Karpas-422 (cell line): ENCODE results near the gene KRT3. TPM values are rescaled to one million over a fixed set of nuclear protein-coding genes. Genes with fewer than 3 reads are reported as not detected.

Experiments
- DNase-seq: peaks from one replicate; pipeline ENCODE4 v3.0.0-alpha.2; 2015
- H2AFZ ChIP-seq: fragments of 200-600 bp; sonication (generic); 2 replicates; pipeline ENCODE4 v1.6.1; 2014; ENCODE audit warnings: antibody characterized with exemption, low read length, mixed read lengths
- H3K27ac ChIP-seq: fragments of 200-600 bp; sonication (generic); 2 replicates; pipeline ENCODE4 v1.5.1; 2014; ENCODE audit warnings: mild to moderate bottlenecking, low read length, moderate library complexity
- H3K27me3 ChIP-seq: fragments of 200-600 bp; sonication (generic); 2 replicates; pipeline ENCODE4 v1.6.1; 2014; ENCODE audit warnings: low read length, mixed read lengths
- H3K36me3 ChIP-seq: fragments of 200-600 bp; sonication (generic); 2 replicates; pipeline ENCODE4 v1.6.1; 2014; ENCODE audit warnings: low read length, mixed read lengths; ENCODE audit not compliant: insufficient read depth
- H3K4me1 ChIP-seq: fragments of 200-600 bp; sonication (generic); 2 replicates; pipeline ENCODE4 v1.6.1; 2014; ENCODE audit warnings: mild to moderate bottlenecking, low read length, mixed read lengths
- H3K4me2 ChIP-seq: fragments of 200-600 bp; sonication (generic); 2 replicates; pipeline ENCODE4 v1.6.1; 2014; ENCODE audit warnings: low read length, low read depth, mild to moderate bottlenecking; ENCODE audit not compliant: poor library complexity, severe bottlenecking
- H3K4me3 ChIP-seq: fragments of 200-600 bp; sonication (generic); 2 replicates; pipeline ENCODE4 v1.5.1; 2014; ENCODE audit warnings: mild to moderate bottlenecking, antibody characterized with exemption, low read length, mixed read lengths
- H3K79me2 ChIP-seq: fragments of 200-600 bp; sonication (generic); 2 replicates; pipeline ENCODE4 v1.6.1; 2014; ENCODE audit warnings: mild to moderate bottlenecking, low read length, mixed read lengths
- H3K9ac ChIP-seq: fragments of 200-600 bp; sonication (generic); 2 replicates; pipeline ENCODE4 v1.6.0; 2014; ENCODE audit warnings: low read length
- H3K9me2 ChIP-seq: fragments of 200-600 bp; sonication (generic), shearing (Covaris generic); replicated peaks from 2 replicates; pipeline ENCODE4 v1.6.0; 2014; ENCODE audit warnings: mild to moderate bottlenecking, low read length, moderate library complexity; ENCODE audit not compliant: insufficient read depth
- H3K9me3 ChIP-seq: fragments of 300-700, 200-600 bp; sonication (generic); 2 replicates; pipeline ENCODE4 v1.6.1; 2014; ENCODE audit warnings: low read length, mixed read lengths
- H4K20me1 ChIP-seq: fragments of 200-600 bp; sonication (generic); 2 replicates; pipeline ENCODE4 v1.6.1; 2014; ENCODE audit warnings: mild to moderate bottlenecking, antibody characterized with exemption, low read length, low read depth; ENCODE audit not compliant: insufficient read depth
- total RNA-seq: library from RNA; depleted of rRNA; stranded (reverse); fragments of >200 nt; shearing (Covaris generic); gene quantifications from 2 replicates; pipeline ENCODE4 v1.2.3, GENCODE V29; 2014; ENCODE audit warnings: low replicate concordance

The KRT3 gene
- total RNA-seq, 1 experiment from 2014 or later, result not detected

DNA sequence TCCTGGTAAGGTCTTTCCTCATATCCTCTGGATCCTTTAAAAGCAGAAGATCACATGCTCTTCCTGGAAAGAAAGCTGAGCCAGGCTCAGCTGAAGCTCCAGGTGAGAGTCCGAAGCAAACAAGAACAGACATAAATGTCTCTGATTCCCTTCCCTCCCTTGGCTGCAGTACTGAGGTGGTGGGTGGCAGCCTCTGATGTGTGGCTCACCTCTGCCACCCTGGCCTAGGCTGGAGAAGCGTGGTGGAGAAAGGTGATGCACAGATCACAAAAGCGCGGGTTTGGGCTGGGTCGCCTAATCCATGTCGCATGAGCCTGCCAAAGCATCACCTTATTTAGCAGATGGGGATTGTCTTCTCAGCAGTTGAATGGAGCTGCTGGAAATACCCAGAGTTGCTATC lies 16.0 kb downstream of the KRT3 start:
- Histone ChIP-seq H2AFZ (no peak overlapping the region), H3K9me3 (no peaks in the 10 kb centered on the region), H3K27ac (no peak overlapping the region), H4K20me1 (peaks cover 5% of the 10 kb centered on the region; the same call in 1 of the 2 replicates), H3K36me3 (no peaks in the 10 kb centered on the region), H3K4me2 (no peak overlapping the region), H3K9me2 (no peaks in the 10 kb centered on the region), H3K4me3 (no peak overlapping the region), H3K9ac (no peak overlapping the region), H3K4me1 (peaks cover 9% of the 10 kb centered on the region), H3K79me2 (no peaks in the 10 kb centered on the region), H3K27me3 (no peaks in the 10 kb centered on the region)
- DNase-seq, result no peak

GRCh38 chr12:52778833-52779232 lies 17.1 kb downstream of the KRT3 start:
- H3K9me2 ChIP-seq, result no peaks in the 10 kb centered on the region
- no peak overlapping the region for H2AFZ ChIP-seq
- peaks cover 5% of the 10 kb centered on the region; the same call in 1 of the 2 replicates for H4K20me1 ChIP-seq
- no peak overlapping the region for H3K4me3 ChIP-seq
- H3K36me3 ChIP-seq, result no peaks in the 10 kb centered on the region
- H3K79me2 ChIP-seq, result no peaks in the 10 kb centered on the region
- H3K9ac ChIP-seq, result no peak overlapping the region
- peak; percentile 31 for DNase-seq
- H3K27ac ChIP-seq, result no peak overlapping the region
- peaks cover 4% of the 10 kb centered on the region for H3K4me1 ChIP-seq
- no peaks in the 10 kb centered on the region for H3K9me3 ChIP-seq
- H3K4me2 ChIP-seq, result no peak overlapping the region
- H3K27me3 ChIP-seq, result no peaks in the 10 kb centered on the region

GRCh38 chr12:52777566-52777965 lies 18.4 kb downstream of the KRT3 start:
- H4K20me1 ChIP-seq, result peaks cover 5% of the 10 kb centered on the region; the same call in 1 of the 2 replicates
- H3K79me2 ChIP-seq, result no peaks in the 10 kb centered on the region
- H3K9ac ChIP-seq, result no peak overlapping the region
- H3K27ac ChIP-seq, result no peak overlapping the region
- no peak overlapping the region for H3K4me2 ChIP-seq
- no peaks in the 10 kb centered on the region for H3K9me2 ChIP-seq
- no peak for DNase-seq
- no peaks in the 10 kb centered on the region for H3K36me3 ChIP-seq
- no peaks in the 10 kb centered on the region for H3K4me1 ChIP-seq
- no peaks in the 10 kb centered on the region for H3K27me3 ChIP-seq
- H3K4me3 ChIP-seq, result no peak overlapping the region
- H3K9me3 ChIP-seq, result no peaks in the 10 kb centered on the region
- H2AFZ ChIP-seq, result no peak overlapping the region

- Histone ChIP-seq H4K20me1 (peaks cover 5% of the 10 kb centered on the region; the same call in 1 of the 2 replicates), H3K9ac (no peak within 1 kb of the TSS), H2AFZ (no peak within 1 kb of the TSS), H3K9me2 (no peaks in the 10 kb centered on the region), H3K27ac (no peak within 1 kb of the TSS), H3K9me3 (no peaks in the 10 kb centered on the region), H3K4me1 (no peaks in the 10 kb centered on the region), H3K4me3 (no peak within 1 kb of the TSS), H3K36me3 (no peaks in the 10 kb centered on the region), H3K4me2 (no peak within 1 kb of the TSS), H3K27me3 (no peaks in the 10 kb centered on the region), H3K79me2 (no peaks in the 10 kb centered on the region)
- DNase-seq, result no peak
These were observed 19.0 kb downstream of the KRT3 start, which contains the start of gene KRT76 for GRCh38 chr12:52776913-52777395. TSS of gene KRT76 (minus strand) at chr12:52777345. CDS start at chr12:52777291, 54 bp downstream.

- Histone ChIP-seq H3K79me2 (no peaks in the 10 kb centered on the region), H3K9me3 (no peaks in the 10 kb centered on the region), H3K4me1 (no peaks in the 10 kb centered on the region), H3K27ac (no peak overlapping the region), H3K4me2 (no peak overlapping the region), H3K27me3 (no peaks in the 10 kb centered on the region), H3K4me3 (no peak overlapping the region), H2AFZ (no peak overlapping the region), H3K36me3 (no peaks in the 10 kb centered on the region), H3K9me2 (no peaks in the 10 kb centered on the region), H3K9ac (no peak overlapping the region), H4K20me1 (peaks cover 5% of the 10 kb centered on the region; the same call in 1 of the 2 replicates)
- no peak for DNase-seq
These were observed 19.5 kb downstream of the KRT3 start for GRCh38 chr12:52776435-52776834.

DNA sequence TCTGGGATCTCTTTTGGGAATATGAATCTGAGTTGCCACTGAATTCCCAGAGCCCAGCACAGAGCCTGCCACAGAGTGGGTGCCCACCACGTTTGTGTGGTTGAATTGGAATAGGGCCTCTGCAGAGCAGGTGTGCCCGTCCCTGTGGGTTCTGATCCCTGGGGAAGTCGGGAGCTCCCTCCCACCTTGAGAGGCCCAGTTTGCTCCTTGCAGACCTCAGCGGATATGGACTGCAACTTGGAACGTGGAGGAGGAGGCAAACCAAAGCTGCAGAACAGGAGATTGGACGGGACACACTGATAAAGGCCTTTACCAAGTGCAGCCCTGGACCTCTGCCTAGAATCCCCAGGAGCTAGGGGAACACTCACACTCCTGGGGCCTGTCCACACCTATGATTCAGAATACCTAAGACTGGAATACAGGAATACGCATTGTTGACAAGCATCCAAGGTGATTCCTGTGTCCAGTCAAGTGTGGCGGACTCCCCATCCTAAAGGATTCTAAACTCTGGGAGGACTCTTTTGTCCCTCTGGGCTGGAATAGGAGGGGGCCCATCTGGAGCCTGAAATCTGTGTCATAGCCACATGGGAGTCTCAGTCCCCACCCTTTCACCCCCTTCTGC lies 21.2 kb downstream of the KRT3 start:
- Histone ChIP-seq H3K27ac (no peak overlapping the region), H3K4me2 (no peak overlapping the region), H2AFZ (no peak overlapping the region), H3K79me2 (no peaks in the 10 kb centered on the region), H3K27me3 (no peaks in the 10 kb centered on the region), H3K36me3 (no peaks in the 10 kb centered on the region), H3K4me1 (no peaks in the 10 kb centered on the region), H4K20me1 (peaks cover 3% of the 10 kb centered on the region; the same call in 1 of the 2 replicates), H3K9me2 (no peaks in the 10 kb centered on the region), H3K4me3 (no peak overlapping the region), H3K9ac (no peak overlapping the region), H3K9me3 (no peaks in the 10 kb centered on the region)
- no peak for DNase-seq

DNA sequence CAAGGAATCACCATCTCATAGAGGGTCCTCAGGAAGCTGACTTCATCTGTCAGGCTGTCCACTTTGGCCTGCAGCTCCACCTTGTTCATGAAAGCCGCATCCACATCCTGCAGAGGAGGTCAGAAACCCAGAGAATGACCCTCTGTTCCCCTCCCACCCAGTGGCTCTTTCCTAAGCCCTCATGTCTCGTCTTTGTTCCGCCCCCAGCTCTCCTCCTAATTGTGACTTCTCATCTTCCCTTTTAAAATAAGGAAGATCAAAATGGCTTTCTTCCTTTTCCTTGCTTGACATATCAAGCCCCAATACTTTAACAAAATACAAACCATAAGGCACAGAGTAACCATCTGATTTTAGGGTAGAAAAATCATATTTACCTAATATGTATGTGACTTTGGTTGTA lies 23.1 kb downstream of the KRT3 start:
- no peak for DNase-seq
- no peaks in the 10 kb centered on the region for H4K20me1 ChIP-seq
- no peak overlapping the region for H2AFZ ChIP-seq
- no peaks in the 10 kb centered on the region for H3K79me2 ChIP-seq
- no peak overlapping the region for H3K27ac ChIP-seq
- H3K4me1 ChIP-seq, result no peaks in the 10 kb centered on the region
- no peaks in the 10 kb centered on the region for H3K27me3 ChIP-seq
- no peak overlapping the region for H3K4me2 ChIP-seq
- no peak overlapping the region for H3K9ac ChIP-seq
- H3K9me2 ChIP-seq, result no peaks in the 10 kb centered on the region
- no peaks in the 10 kb centered on the region for H3K36me3 ChIP-seq
- no peaks in the 10 kb centered on the region for H3K9me3 ChIP-seq
- no peak overlapping the region for H3K4me3 ChIP-seq

DNA sequence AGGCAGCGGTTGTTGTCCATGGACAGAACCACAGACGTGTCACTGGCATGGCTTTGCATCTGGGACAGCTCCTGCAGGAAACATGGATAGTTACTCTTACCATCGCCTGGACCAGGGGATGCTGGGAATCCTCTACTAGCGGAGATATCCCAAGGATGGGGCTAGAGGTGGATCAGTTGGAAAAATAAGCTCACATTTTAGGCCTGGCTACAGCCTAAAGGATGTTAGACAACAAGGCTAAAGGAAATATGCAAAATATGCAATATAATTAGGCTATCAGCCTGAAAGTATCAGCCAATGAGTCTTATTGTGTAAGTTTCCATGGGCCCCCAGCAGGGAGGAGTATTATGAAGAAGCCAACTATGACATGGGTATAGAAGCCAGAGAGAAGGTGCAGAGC lies 23.7 kb downstream of the KRT3 start:
- H3K27ac ChIP-seq, result no peak overlapping the region
- no peak overlapping the region for H2AFZ ChIP-seq
- no peak overlapping the region for H3K4me2 ChIP-seq
- no peaks in the 10 kb centered on the region for H3K4me1 ChIP-seq
- no peak overlapping the region for H3K4me3 ChIP-seq
- H3K9me2 ChIP-seq, result no peaks in the 10 kb centered on the region
- H3K27me3 ChIP-seq, result no peaks in the 10 kb centered on the region
- no peaks in the 10 kb centered on the region for H4K20me1 ChIP-seq
- no peaks in the 10 kb centered on the region for H3K79me2 ChIP-seq
- no peak overlapping the region for H3K9ac ChIP-seq
- H3K36me3 ChIP-seq, result no peaks in the 10 kb centered on the region
- H3K9me3 ChIP-seq, result no peaks in the 10 kb centered on the region
- DNase-seq, result no peak
